ENCODE data around the gene ATP8A2.

- TF ChIP-seq FOXP4 (CRISPR knock-in tag; IDR thresholded peaks at IDR 0.05) (no peak), CTCF (IDR thresholded peaks at IDR 0.05) (no peak), ATF6 (CRISPR knock-in tag; IDR thresholded peaks at IDR 0.05) (no peak), NR2C2 (CRISPR knock-in tag; IDR thresholded peaks at IDR 0.05) (no peak), NR3C1 (CRISPR knock-in tag; conservative IDR thresholded peaks at IDR 0.05; ENCODE audit: low read depth) (no peak), SP1 (CRISPR knock-in tag; conservative IDR thresholded peaks at IDR 0.05) (no peak), GRHL2 (CRISPR knock-in tag; IDR thresholded peaks at IDR 0.05; ENCODE audit: insufficient replicate concordance, severe bottlenecking) (no peak), STAT6 (CRISPR knock-in tag; conservative IDR thresholded peaks at IDR 0.05; ENCODE audit: low read depth) (no peak)
Observed at GRCh38 chr13:25453850-25454365, 82.1 kb downstream of the ATP8A2 start.

Data from WTC11 (cell line).